ENCODE results near the gene WNT11. TPM values are rescaled to one million over a fixed set of nuclear protein-coding genes. Genes with fewer than 3 reads are reported as not detected.

Gene WNT11
- total RNA-seq, 1 experiment from 2014 or later, result 0.40 TPM

GRCh38 chr11:76151556-76152085, 54.7 kb downstream of the WNT11 start:
- Histone ChIP-seq H3K4me1 (ENCODE audit: insufficient read depth, low read length) (peaks cover 37% of the 10 kb centered on the region), H4K20me1 (ENCODE audit: low read length) (no peaks in the 10 kb centered on the region), H3K4me3 (ENCODE audit: low read length) (no peak overlapping the region), H3K79me2 (ENCODE audit: low read length) (no peaks in the 10 kb centered on the region), H3K9me2 (replicated peaks; ENCODE audit: low read length) (no peaks in the 10 kb centered on the region), H3K9me3 (ENCODE audit: low read length) (no peaks in the 10 kb centered on the region), H3K4me2 (ENCODE audit: low read length) (peak overlapping the region; percentile 71), H3K27me3 (ENCODE audit: low read length) (no peaks in the 10 kb centered on the region), H3F3A (ENCODE audit: low read length, unreplicated experiment) (no peaks in the 10 kb centered on the region), H3K9ac (ENCODE audit: low read length) (peak overlapping the region; percentile 18; the same call in 1 of the 2 replicates), H3K36me3 (ENCODE audit: low read depth, low read length) (no peaks in the 10 kb centered on the region), H2AFZ (ENCODE audit: low read length) (peak overlapping the region; percentile 59), H3K27ac (ENCODE audit: low read length) (no peak overlapping the region)
- TF ChIP-seq, protein P1, sequence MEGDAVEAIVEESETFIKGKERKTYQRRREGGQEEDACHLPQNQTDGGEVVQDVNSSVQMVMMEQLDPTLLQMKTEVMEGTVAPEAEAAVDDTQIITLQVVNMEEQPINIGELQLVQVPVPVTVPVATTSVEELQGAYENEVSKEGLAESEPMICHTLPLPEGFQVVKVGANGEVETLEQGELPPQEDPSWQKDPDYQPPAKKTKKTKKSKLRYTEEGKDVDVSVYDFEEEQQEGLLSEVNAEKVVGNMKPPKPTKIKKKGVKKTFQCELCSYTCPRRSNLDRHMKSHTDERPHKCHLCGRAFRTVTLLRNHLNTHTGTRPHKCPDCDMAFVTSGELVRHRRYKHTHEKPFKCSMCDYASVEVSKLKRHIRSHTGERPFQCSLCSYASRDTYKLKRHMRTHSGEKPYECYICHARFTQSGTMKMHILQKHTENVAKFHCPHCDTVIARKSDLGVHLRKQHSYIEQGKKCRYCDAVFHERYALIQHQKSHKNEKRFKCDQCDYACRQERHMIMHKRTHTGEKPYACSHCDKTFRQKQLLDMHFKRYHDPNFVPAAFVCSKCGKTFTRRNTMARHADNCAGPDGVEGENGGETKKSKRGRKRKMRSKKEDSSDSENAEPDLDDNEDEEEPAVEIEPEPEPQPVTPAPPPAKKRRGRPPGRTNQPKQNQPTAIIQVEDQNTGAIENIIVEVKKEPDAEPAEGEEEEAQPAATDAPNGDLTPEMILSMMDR (conservative IDR thresholded peaks at IDR 0.05; ENCODE audit: low read depth, low read length), result no peak
- TF ChIP-seq EZH2phosphoT487 (IDR thresholded peaks at IDR 0.05; ENCODE audit: borderline replicate concordance, low read length), result no peak
- no peak for TF ChIP-seq EZH2 (IDR thresholded peaks at IDR 0.05; ENCODE audit: low read length, unreplicated experiment)
- no TSS peak for BruUV-seq (replicated peaks)
- ATAC-seq, result no peak
- CTCF ChIA-PET, result interaction anchor here (0.5 to 1.5 kb wide), 6 partner anchors 56 to 254 kb away, joined by 3 to 9 read pairs (median 5); no protein-coding TSS in a partner anchor
- DNase-seq, result no peak
- intact Hi-C loops (cut with micrococcal nuclease), result loop anchor here (1.0 to 5.0 kb wide), 2 partner anchors 254 to 349 kb away; no protein-coding TSS in a partner anchor
- POLR2A ChIA-PET (ENCODE audit: unreplicated experiment), result interaction anchor here (0.6 kb wide), 1 partner anchor 319 kb away, joined by 3 read pairs; no protein-coding TSS in a partner anchor

- DNase-seq (no peak), ATAC-seq (no peak)
- no peaks in the 10 kb centered on the region for H3K36me3 ChIP-seq (ENCODE audit: low read depth, low read length)
- intact Hi-C loops (cut with micrococcal nuclease), result loop anchor here (5.0 kb wide), 1 partner anchor 348 kb away; no protein-coding TSS in a partner anchor
- ChIA-PET POLR2A (ENCODE audit: unreplicated experiment) (no interaction called here), CTCF (interaction anchor here (0.6 kb wide), 1 partner anchor 168 kb away, joined by 3 read pairs; no protein-coding TSS in a partner anchor)
- peaks cover 37% of the 10 kb centered on the region for H3K4me1 ChIP-seq (ENCODE audit: insufficient read depth, low read length)
- no peak overlapping the region for H2AFZ ChIP-seq (ENCODE audit: low read length)
- no peaks in the 10 kb centered on the region for H3K27me3 ChIP-seq (ENCODE audit: low read length)
- no peak overlapping the region for H3K4me3 ChIP-seq (ENCODE audit: low read length)
- TF ChIP-seq, protein P1 (conservative IDR thresholded peaks at IDR 0.05; ENCODE audit: low read depth, low read length), result no peak
- TF ChIP-seq EZH2 (IDR thresholded peaks at IDR 0.05; ENCODE audit: low read length, unreplicated experiment) (no peak), EZH2phosphoT487 (IDR thresholded peaks at IDR 0.05; ENCODE audit: borderline replicate concordance, low read length) (no peak)
- H3F3A ChIP-seq (ENCODE audit: low read length, unreplicated experiment), result no peaks in the 10 kb centered on the region
- no peaks in the 10 kb centered on the region for H3K9me3 ChIP-seq (ENCODE audit: low read length)
- H3K9ac ChIP-seq (ENCODE audit: low read length), result no peak overlapping the region
- H4K20me1 ChIP-seq (ENCODE audit: low read length), result no peaks in the 10 kb centered on the region
- H3K9me2 ChIP-seq (replicated peaks; ENCODE audit: low read length), result no peaks in the 10 kb centered on the region
- no peaks in the 10 kb centered on the region for H3K79me2 ChIP-seq (ENCODE audit: low read length)
- no peak overlapping the region for H3K4me2 ChIP-seq (ENCODE audit: low read length)
- H3K27ac ChIP-seq (ENCODE audit: low read length), result no peak overlapping the region
- BruUV-seq (replicated peaks), result no TSS peak
Measured at GRCh38 chr11:76150141-76150540, 56.2 kb downstream of the WNT11 start.

GRCh38 chr11:76149713-76150112, 56.6 kb downstream of the WNT11 start:
- ATAC-seq, result no peak
- no peaks in the 10 kb centered on the region for H4K20me1 ChIP-seq (ENCODE audit: low read length)
- intact Hi-C loops (cut with micrococcal nuclease), result loop anchor here (1.0 to 10.0 kb wide), 3 partner anchors 65 to 347 kb away; no protein-coding TSS in a partner anchor

More at GRCh38 chr11:76149713-76150112, 56.6 kb downstream of the WNT11 start:
- Histone ChIP-seq H3K27me3 (ENCODE audit: low read length) (no peaks in the 10 kb centered on the region), H3K79me2 (ENCODE audit: low read length) (no peaks in the 10 kb centered on the region), H3K4me2 (ENCODE audit: low read length) (no peak overlapping the region), H3K4me3 (ENCODE audit: low read length) (no peak overlapping the region), H3K9me2 (replicated peaks; ENCODE audit: low read length) (no peaks in the 10 kb centered on the region), H3K4me1 (ENCODE audit: insufficient read depth, low read length) (peaks cover 37% of the 10 kb centered on the region), H3K27ac (ENCODE audit: low read length) (0 out of 2 replicates have a peak overlapping the region, but pooled peaks have one; percentile 53), H2AFZ (ENCODE audit: low read length) (no peak overlapping the region), H3K9ac (ENCODE audit: low read length) (no peak overlapping the region), H3F3A (ENCODE audit: low read length, unreplicated experiment) (no peaks in the 10 kb centered on the region), H3K36me3 (ENCODE audit: low read depth, low read length) (no peaks in the 10 kb centered on the region), H3K9me3 (ENCODE audit: low read length) (no peaks in the 10 kb centered on the region)
- ChIA-PET POLR2A (ENCODE audit: unreplicated experiment) (no interaction called here), CTCF (interaction anchor here (0.6 kb wide), 1 partner anchor 168 kb away, joined by 3 read pairs; no protein-coding TSS in a partner anchor)
- no TSS peak for BruUV-seq (replicated peaks)
- no peak for DNase-seq
- TF ChIP-seq EZH2 (IDR thresholded peaks at IDR 0.05; ENCODE audit: low read length, unreplicated experiment) (no peak), EZH2phosphoT487 (IDR thresholded peaks at IDR 0.05; ENCODE audit: borderline replicate concordance, low read length) (no peak)
- TF ChIP-seq, protein P1 (conservative IDR thresholded peaks at IDR 0.05; ENCODE audit: low read depth, low read length), result no peak
